Urothelium cell line (cell line): ENCODE data around the gene VEGFA.

Experiments
- DNase-seq: peaks from one replicate; pipeline ENCODE4 v3.0.0; 2011; ENCODE audit warnings: low spot score, mixed read lengths
- FAIRE-seq: peaks from 2 replicates; lab custom pipeline; 2011; peaks lifted over from hg19 to GRCh38; lab: Jason Lieb, UNC

VEGFA gene

DNA sequence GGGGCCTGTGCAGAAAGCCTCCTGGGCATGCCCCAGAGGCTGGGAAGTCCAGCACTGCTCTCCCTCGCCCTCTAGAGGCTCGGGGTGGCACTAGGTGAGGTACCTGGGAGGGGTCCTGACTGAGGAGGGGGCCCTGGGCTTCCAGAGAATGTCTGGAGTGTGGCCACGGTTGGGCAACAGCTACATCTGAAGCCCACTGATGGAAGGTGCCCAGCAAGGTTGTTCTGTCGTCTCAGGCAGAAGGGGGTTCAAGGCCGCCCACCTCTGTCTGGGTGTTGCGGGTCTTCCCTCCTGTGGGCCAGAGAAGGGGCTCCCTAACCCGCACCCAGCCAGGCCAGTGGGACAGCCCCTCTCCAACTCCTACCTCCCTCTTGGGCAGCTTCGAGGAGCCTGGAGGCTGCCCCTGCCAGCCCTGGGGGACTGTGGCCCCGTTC lies 11.4 kb upstream of the VEGFA start:
- DNase-seq (peak; percentile 46), FAIRE-seq (no peak)

DNA sequence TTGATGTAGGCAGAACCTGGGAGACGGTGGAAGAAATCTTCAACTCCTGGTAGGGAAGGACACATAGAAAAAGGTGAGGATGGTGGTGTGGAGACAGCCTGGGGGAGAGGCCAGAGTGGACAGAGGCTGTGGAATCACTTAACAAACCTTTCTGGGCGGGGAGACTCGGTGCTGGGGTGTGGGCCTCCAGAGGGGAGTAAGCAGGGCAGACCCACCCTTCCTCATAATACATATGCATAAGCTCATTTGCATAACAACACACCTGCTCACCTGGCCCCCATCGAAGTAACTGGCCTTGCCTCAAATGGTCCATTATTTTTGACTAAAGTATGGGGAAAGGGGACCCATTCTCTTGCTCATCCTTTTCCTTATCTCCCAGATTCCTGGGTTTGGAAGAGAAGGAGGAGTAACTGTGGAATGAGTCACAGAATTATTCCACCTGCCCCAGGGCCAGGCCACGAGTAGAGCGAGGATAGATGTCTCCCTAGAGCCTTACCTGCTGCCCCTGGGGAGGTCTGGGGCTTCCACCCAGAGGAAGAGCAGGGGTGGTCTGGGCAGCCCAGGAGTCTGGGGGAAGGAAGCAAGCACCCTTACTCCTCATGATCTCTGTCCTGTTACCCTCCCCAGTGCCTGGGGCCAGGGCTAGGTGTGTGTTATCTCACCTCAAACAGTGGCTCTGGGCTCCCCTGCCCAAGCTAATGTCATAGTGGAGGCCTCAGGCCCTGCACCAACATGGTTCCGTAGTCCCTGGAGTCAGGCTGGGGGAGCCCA lies 10.7 kb upstream of the VEGFA start:
- DNase-seq (no peak), FAIRE-seq (no peak)

DNA sequence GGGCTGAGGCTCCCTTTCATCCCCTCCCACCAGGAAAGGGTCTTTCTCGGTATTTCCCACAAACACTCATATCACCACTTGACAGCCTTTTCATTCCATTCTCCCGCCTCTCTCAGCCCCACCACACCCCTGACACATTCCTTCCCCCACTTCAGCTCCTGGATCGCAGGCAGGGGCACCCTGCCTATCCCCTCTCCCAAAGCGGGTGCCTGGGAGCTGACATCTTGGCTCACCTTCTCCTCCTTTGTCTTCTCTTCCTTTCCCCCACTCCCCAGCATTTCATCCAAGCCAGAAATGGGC lies 10.2 kb upstream of the VEGFA start:
- FAIRE-seq (no peak), DNase-seq (no peak)

DNA sequence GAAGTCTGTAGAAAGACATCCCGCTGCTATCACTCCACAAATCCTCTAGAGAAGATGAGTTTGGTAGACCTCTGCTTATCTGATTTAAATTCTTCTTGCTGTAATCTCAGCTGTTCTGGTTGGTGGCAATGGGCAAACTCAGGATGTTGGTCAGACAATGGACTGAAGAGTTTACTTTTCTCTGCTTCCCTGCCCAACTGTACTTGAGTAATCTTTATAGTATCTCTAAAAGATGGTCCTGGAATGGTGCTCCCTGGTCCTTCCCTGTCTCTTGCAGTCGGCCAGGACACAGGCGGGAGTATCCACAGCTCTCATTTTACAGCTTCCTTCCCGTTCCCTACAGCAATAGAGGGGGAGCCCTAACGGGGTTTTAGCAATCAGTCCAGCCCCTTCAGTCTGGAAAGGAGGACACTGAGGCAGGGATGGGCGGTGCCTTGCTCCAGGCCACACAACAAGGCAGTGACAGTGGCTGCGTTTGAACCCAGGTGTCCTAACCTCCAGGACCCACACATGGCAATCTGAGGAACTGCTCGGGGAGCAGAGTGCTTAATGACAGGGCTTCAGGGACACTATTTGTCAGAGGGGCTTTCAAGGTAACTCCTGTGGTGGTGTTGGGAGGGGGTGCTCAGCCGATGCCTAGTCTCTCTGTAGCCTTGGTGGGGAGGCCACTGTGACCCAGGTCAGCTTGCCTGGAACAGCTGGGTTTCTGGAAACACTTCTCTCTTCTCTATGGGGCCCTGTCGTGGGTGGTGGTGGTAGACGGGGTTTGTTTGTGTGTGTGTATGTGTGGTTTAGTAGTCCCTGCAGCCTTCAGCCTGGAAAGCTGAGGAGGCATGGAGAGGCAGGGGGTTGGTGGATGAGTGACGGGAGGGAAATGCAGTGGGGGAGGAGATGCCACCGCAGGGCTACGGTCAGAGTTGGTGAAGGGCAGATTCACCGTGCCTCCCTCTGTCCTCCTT lies 9.5 kb upstream of the VEGFA start:
- FAIRE-seq: no peak

DNA sequence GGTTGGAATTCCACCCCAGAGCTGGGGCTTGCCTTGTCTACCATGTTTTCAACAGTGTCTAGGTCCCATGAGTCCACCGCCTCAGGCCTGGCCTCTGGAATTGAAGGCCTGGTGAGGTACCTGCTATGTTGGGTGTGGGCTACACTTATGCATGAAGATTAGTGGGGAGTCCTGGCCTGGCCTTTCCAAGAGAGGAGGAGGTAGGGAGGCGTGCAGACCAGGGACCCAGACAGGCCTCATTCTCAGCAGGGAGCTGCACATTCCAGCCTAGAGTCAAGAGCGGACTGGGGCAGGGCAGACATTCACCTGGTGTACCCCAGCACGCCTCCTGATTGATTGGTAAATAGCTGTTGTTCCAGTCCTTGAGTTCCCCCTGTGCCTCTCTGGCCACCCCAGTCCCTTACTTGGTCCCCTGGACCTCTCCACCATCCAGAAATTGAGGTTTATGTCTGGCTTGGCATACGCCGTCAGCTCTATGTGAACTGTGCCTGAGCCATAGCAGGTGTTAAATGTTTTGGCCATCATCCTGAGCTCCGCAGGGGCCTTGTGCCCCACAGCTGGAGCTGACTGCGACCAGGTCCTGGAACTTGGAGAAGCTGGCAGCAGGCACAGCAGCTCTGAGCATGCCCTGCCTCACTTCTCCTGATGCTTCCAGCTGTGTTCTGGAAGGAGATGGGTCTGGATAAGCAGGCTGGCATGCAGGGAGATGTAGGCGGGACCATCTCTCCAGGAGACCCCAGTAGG lies 8.2 kb upstream of the VEGFA start:
- FAIRE-seq (no peak), DNase-seq (no peak)

More for the DNA sequence above, 9.5 kb upstream of the VEGFA start:
- no peak for DNase-seq

DNA sequence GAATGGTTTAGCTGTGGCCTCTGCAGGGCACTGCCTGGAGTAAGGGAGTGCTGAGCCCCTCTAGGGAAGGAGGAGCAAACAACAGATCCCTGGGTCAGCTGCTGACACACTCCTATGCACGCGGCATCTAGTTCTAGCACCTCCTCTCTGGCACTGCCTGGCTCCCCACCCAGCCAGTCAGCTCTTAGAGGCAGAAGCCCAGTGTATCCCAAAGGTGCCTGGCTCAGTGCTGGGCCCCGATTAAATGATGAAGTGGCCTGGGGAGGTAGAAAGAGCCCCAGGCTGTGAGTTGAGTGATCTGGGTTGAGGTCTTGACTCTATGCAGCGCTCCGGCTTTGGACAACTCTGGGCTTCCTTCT lies 7.6 kb upstream of the VEGFA start:
- FAIRE-seq (no peak), DNase-seq (no peak)

DNA sequence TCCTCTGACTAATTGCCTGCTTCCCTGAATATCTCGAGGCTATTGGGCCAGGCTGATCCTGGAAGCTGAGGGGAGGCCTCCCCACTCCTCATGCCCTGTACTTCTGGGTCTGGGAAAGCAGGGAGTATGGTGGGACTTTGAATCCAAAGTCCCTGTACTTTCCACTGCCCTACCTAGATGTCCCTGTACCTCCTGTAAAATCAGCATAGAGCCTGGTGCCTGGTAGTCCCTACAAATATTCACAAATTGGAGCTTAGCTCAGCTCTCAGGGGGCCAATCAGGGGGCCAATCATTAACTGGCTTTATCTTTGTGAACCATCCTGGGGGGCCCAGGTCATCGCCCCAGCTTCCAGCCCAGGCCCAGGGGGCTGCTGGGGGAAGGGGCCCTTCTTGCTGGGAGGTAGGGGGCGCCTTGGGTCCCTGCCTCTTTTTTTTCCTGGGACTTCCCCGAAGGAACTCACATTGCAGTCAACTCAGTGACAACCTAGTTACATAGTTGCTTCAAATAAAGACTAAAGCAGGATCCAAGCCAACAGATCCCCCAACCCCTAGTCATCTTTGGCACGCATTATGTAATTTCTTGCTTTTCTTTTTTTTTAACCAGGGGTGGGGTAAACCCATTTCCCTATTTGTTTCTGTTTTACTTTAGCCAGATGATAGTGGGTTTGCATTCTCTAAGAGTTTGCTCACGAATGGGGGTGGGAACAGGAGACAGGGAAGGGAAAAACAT lies 6.9 kb upstream of the VEGFA start:
- DNase-seq (no peak), FAIRE-seq (no peak)

DNA sequence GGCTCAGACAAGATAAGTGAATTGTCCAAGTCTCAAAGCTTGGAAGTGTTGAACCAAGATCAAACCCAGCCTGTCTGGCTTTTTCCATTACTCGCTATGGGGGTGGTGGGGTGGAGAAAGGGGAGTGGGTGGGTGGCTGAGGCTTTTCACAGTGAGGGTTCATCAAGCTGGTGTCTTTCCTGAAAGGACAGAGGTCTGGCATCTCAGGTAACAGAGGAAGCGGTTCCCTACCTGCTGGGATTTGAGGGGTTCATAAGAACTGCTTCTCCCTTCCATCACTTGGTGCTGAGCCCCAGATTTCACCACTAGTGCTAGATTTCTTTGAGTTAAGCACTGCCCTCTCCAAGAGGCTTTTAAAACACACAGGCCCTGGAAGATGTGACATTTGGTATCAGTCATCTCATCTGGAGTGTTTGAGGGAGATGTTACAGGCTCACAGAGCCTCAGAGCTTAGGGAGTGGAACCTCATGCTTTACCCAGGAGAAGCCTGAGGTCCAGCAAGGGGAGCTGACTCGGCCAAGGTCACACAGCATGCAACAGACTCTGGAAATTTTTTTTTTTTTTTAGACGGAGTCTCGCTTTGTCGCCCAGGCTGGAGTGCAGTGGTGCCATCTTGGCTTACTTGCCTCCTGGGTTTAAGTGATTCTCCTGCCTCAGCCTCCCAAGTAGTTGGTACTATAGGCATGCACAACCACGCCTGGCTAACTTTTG lies 6.0 kb upstream of the VEGFA start:
- no peak for FAIRE-seq
- DNase-seq: no peak

DNA sequence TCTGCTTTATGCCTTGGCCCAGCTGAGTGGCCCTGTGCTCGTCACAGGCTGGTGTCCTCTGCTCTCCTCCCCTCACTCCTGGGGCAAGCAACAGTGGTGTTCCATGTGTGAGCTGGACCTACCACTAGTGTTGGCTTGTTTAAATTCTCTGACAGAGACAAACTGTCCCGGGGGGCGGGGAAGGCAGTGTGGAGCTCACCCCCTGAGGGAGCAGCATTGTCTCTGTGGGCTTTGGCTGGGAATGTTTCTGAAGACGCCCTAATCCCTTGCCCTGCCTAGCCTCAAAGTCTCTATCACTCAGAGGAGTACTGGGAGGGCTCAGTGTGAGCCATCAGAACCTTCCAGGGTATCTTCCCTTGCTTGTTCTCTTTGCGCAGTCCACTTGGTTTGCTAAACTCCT lies 5.2 kb upstream of the VEGFA start:
- FAIRE-seq: no peak
- no peak for DNase-seq

DNA sequence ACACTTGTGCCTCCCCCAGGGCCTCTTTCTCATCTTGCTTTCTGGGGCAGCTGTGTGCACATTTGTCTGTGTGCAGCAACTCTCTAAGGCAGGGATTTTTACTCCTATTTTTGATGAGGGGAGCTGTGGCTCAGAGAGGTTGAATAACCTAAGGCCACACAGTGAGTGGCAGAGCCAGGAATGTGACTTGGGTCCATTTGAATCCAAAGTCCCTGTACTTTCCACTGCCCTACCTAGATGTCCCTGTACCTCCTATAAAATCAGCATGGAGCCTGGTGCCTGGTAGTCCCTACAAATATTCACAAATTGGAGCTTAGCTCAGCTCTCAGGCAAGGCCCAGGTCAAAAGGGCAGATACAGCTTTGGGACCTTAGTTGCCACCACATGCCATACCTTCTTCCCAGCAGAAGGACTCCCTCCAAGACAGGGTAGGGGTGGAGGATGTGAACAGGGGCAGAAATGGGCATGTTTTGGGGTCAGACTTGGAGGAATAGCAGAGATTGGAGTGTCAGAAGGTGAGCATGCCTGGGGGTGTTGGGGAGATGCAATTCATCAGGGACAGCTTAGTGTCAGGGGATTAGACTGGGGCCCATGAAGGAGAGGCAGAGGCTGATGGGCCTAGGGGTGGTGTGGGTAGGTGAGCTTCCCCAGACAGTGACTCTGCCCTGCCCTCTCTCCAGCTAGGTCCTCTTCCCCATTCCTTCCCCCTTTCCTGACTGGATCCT lies 4.1 kb upstream of the VEGFA start:
- DNase-seq: no peak
- FAIRE-seq: no peak

DNA sequence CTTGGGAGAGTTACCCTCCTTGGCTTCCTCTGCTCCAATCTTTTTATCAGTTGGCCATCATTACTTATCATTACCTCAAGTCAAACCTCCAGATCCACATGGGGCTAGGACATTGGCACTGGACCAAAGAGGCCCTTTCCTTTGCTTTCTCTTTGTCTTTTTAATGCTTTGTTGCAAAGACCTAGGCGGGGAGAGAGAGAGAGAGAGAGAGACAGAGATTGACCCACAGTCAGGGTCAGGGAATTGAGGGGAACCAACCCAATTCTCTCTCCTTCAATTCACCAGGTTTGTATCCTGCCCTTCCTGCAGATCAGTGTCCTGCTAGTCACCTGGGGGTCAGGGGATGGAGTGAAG lies 3.5 kb upstream of the VEGFA start:
- no peak for FAIRE-seq

DNA sequence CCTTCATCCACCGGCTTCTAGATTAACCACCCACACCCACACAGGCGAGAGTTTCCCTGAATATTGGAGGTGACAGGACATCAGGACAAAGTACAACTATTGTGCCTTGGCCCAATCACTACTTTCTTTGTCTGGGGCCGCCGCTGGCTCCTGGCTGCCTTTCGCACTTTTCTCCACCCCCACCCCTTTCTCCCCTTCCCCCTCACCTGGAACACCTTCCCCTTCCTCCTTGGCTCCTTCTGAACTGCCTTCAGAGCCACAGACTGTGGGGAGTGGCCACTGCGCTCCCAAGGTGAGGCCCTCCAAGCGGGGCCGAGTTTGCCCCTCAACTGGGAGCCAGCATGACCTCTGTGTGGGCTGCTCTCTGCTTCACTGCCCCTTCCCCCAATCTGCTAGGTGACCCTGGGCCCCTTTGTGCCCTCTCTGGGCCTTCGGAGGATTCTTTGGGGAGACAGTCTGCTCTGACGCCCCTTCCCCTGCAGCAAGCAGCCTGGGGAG lies 3.0 kb upstream of the VEGFA start:
- FAIRE-seq: no peak
- no peak for DNase-seq

More for the DNA sequence above, 3.5 kb upstream of the VEGFA start:
- DNase-seq: no peak

DNA sequence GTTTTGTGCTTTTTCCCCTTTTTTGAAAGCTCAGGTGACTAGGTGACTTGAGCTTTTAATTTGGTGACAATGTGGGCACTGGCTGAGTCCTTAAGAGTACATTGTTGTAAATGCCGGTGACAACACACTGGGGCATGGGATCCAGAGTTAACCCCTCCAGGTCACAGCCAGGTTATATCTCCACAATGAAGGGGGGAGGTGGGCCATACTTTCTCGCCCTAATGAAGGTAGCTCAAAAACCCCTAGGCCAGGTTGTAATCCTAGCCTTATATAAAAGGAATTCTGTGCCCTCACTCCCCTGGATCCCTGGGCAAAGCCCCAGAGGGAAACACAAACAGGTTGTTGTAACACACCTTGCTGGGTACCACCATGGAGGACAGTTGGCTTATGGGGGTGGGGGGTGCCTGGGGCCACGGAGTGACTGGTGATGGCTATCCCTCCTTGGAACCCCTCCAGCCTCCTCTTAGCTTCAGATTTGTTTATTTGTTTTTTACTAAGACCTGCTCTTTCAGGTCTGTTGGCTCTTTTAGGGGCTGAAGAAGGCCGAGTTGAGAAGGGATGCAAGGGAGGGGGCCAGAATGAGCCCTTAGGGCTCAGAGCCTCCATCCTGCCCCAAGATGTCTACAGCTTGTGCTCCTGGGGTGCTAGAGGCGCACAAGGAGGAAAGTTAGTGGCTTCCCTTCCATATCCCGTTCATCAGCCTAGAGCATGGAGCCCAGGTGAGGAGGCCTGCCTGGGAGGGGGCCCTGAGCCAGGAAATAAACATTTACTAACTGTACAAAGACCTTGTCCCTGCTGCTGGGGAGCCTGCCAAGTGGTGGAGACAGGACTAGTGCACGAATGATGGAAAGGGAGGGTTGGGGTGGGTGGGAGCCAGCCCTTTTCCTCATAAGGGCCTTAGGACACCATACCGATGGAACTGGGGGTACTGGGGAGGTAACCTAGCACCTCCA lies 2.2 kb upstream of the VEGFA start:
- DNase-seq (no peak), FAIRE-seq (no peak)

DNA sequence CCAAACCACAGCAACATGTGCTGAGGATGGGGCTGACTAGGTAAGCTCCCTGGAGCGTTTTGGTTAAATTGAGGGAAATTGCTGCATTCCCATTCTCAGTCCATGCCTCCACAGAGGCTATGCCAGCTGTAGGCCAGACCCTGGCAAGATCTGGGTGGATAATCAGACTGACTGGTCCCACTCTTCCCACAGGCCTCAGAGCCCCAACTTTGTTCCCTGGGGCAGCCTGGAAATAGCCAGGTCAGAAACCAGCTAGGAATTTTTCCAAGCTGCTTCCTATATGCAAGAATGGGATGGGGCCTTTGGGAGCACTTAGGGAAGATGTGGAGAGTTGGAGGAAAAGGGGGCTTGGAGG lies 1.5 kb upstream of the VEGFA start:
- FAIRE-seq (no peak), DNase-seq (no peak)

DNA sequence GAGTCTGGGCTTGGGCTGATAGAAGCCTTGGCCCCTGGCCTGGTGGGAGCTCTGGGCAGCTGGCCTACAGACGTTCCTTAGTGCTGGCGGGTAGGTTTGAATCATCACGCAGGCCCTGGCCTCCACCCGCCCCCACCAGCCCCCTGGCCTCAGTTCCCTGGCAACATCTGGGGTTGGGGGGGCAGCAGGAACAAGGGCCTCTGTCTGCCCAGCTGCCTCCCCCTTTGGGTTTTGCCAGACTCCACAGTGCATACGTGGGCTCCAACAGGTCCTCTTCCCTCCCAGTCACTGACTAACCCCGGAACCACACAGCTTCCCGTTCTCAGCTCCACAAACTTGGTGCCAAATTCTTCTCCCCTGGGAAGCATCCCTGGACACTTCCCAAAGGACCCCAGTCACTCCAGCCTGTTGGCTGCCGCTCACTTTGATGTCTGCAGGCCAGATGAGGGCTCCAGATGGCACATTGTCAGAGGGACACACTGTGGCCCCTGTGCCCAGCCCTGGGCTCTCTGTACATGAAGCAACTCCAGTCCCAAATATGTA lies 957 bp upstream of the VEGFA start:
- DNase-seq (no peak), FAIRE-seq (no peak)

DNA sequence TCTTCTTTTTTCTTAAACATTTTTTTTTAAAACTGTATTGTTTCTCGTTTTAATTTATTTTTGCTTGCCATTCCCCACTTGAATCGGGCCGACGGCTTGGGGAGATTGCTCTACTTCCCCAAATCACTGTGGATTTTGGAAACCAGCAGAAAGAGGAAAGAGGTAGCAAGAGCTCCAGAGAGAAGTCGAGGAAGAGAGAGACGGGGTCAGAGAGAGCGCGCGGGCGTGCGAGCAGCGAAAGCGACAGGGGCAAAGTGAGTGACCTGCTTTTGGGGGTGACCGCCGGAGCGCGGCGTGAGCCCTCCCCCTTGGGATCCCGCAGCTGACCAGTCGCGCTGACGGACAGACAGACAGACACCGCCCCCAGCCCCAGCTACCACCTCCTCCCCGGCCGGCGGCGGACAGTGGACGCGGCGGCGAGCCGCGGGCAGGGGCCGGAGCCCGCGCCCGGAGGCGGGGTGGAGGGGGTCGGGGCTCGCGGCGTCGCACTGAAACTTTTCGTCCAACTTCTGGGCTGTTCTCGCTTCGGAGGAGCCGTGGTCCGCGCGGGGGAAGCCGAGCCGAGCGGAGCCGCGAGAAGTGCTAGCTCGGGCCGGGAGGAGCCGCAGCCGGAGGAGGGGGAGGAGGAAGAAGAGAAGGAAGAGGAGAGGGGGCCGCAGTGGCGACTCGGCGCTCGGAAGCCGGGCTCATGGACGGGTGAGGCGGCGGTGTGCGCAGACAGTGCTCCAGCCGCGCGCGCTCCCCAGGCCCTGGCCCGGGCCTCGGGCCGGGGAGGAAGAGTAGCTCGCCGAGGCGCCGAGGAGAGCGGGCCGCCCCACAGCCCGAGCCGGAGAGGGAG lies 580 bp downstream of the VEGFA start:
- FAIRE-seq: no peak
- peak; percentile 54 for DNase-seq

DNA sequence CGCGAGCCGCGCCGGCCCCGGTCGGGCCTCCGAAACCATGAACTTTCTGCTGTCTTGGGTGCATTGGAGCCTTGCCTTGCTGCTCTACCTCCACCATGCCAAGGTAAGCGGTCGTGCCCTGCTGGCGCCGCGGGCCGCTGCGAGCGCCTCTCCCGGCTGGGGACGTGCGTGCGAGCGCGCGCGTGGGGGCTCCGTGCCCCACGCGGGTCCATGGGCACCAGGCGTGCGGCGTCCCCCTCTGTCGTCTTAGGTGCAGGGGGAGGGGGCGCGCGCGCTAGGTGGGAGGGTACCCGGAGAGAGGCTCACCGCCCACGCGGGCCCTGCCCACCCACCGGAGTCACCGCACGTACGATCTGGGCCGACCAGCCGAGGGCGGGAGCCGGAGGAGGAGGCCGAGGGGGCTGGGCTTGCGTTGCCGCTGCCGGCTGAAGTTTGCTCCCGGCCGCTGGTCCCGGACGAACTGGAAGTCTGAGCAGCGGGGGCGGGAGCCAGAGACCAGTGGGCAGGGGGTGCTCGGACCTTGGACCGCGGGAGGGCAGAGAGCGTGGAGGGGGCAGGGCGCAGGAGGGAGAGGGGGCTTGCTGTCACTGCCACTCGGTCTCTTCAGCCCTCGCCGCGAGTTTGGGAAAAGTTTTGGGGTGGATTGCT lies 1.3 kb downstream of the VEGFA start:
- FAIRE-seq: no peak
- DNase-seq: peak; percentile 75
